GM19328 (cell line): ENCODE data around the gene RAB8A.

Source experiments
- ATAC-seq: cut with Tn5 transposase; IDR thresholded peaks from one replicate; pipeline ENCODE4 v1.9.1; 2021; ENCODE audit warnings: mild to moderate bottlenecking, moderate library complexity; ENCODE audit not compliant: unreplicated experiment

The RAB8A gene

GRCh38 chr19:16111160-16111908, at the start of gene RAB8A:
RAB8A (plus strand) TSS chr19:16111889; CDS start chr19:16111902, 13 bp downstream.
- ATAC-seq: peak; percentile 86

DNA sequence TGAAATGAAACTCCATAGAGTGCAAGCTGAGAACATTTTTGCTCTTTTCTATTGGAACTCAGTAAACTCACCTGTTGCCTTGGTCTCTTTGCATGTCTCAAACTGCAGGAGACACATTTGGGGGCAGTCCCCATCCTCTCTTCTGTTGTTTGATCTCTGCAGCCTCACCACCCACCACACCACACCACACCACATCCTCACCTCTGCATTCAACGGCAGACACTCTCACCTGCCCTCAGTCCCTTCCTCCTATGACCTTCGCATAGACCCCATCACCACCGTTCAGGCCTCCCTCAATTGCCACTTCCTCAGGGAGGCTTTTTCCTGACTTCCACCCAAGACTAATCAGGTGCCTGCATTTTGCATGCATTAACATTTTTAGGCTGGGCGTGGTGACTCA, 49.7 kb upstream of the RAB8A start:
- ATAC-seq: no peak

- ATAC-seq: no peak
Measured at GRCh38 chr19:16062789-16063188, 48.9 kb upstream of the RAB8A start.

DNA sequence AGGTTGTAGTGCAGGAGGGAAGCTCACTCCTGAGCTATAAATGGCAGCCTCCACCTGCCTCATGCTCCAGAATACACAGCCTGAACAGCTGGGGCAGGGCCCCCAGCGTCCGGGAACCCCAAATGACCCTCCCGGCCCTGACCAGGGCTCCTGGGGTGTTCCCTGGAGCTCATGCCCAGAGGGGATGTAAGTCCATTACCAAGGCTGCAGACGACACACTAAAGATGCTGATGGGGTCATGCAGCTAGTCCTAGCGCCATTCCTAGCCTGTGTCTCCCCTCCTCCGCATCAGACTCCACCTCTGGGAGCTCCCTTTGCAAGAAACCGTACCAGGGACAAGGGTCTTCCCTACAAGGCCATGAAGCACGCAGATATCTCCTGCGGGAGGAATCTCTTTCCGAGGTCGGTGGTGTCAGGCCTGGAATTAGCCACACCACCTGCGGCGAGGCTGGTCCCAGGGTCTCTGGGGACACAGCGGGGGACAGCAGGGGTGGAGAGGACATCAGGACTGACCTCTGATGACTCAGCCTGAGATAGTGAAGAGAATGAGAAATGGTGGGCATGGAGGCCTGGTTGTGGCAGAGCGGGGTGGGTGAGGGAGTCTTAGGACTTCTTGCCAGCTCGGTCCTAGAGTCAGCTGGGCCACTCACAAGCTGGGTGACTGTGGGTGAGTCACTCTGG, 47.3 kb upstream of the RAB8A start:
- ATAC-seq: no peak

DNA sequence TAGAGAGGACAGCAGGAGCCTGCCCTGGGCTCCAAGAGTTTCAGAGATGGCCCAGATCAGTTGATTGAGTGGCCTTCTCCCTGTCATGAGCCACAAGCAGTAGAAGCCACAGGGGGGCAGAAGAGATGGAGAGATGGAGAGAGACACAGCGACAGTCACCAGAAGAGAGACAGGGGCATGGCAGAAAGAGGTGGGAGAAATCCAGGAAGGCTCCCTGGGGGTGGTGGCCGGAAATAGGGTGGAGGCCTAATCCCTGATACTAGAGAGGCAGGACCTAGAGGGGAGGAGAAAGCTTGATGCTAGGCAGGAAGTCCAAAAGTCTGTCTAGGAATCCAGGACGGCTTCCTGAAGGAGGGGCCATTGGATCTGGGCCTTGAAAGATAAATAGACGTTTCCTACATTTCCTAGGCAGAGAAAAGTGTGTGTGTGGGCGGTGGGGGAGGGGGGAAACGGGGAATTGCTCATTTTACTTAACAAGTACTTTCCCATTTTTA, 45.0 kb upstream of the RAB8A start:
- ATAC-seq: no peak

GRCh38 chr19:16067205-16067938, 44.3 kb upstream of the RAB8A start:
- no peak for ATAC-seq

- no peak for ATAC-seq
Measured at GRCh38 chr19:16068696-16069259, 42.9 kb upstream of the RAB8A start.

DNA sequence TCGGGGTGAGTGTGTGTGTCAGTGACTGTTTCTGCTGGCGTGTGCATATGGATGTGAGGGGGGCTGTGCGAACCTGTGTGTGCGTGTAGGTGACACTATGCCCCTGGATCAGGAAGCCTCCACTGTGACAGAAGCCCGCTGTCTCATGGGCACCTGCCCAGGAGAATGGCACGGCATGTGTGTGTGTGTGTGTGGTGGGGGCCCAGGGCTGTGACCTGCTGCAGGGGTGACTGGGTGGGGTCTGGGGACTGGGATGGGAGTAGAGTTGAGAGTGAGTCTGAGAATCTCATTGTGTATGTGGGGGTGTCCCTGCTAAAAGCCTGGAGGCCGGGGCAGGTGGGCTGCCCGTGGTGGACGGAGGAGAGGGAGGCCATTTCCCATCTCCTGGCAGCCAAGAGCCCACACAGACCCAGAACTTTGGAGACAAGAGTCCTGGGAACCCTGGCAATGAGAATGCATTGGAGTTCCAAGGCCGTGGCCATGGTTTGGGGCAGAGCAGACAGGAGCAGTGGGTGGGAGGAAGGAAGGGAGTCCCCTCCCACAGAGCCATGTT, 41.8 kb upstream of the RAB8A start:
- no peak for ATAC-seq

DNA sequence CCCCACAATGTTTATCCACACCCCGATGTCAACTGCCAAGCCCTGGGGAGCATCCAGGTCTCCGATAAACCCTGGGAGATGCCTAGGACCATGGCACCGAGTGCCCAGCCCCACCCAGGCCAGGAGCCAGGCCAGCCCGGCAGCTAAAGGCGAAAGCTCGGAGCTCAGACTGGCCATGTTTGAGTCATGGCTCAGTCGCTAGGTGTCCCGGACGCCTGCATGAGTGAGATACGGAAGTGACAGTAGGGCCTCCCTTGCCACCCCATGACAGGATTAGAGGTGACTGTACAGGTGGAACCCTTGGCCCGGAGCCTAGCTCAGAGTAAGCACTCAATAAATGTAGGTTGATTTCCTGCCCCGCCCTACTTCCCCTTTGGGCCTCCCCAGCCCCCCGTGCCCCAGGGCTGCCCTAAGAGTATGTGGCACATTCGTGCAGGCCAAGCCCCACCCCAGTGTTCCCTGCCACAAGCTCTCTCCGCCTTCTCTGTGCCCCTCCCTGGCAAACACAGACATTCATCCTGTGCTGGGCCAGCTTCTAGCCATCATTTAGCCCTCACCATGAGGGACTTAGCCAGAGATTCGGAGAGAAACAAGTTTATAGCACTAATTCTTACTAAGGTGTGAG, 41.2 kb upstream of the RAB8A start:
- no peak for ATAC-seq

DNA sequence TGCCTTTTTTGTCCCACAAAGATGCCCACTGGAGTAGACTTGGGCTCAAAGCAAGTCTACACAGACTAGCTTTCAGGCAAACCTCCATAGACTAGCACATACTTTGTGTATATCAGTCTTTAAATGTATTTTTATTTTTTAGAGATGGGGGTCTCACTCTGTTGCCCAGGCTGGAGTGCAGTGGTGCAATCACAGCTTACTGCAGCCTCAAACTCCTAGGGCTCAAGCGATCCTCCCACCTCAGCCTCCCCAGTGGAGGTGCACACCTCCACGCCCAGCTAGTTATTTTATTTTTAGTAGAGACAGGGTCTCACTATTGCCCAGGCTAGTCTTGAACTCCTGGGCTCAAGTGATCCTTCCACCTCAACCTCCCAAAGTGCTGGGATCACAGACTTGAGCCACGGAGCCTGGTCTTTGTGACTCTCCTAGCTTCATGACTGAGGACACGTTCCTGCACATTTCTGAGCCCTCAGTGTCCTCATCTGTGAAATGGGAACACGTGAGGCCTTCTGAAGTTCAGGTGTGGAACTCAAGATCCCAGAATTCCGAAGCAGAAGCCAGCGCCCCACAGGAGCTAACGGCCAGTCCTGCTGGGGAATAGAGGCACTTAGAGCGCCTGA, 40.5 kb upstream of the RAB8A start:
- ATAC-seq: no peak

GRCh38 chr19:16073481-16073880, 38.2 kb upstream of the RAB8A start:
- ATAC-seq: no peak

DNA sequence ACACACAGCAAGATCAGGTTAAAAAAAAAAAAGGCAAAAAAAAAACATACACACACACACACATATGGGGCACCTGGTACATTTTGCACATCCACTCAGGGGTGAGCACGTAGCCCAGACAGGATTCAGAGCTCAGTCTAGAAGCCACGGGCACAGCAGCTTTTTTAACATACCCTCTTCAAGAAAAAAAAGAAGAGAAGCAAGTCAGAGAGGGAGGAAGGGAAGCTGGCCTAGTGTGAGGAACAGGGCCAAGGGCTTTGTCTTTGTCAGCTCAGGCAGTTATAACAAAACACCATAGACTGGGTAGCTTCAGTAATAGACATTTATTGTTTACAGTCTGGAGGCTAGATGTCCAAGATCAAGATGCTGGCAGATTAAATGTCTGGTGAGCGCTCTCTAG, 37.7 kb upstream of the RAB8A start:
- ATAC-seq: no peak

DNA sequence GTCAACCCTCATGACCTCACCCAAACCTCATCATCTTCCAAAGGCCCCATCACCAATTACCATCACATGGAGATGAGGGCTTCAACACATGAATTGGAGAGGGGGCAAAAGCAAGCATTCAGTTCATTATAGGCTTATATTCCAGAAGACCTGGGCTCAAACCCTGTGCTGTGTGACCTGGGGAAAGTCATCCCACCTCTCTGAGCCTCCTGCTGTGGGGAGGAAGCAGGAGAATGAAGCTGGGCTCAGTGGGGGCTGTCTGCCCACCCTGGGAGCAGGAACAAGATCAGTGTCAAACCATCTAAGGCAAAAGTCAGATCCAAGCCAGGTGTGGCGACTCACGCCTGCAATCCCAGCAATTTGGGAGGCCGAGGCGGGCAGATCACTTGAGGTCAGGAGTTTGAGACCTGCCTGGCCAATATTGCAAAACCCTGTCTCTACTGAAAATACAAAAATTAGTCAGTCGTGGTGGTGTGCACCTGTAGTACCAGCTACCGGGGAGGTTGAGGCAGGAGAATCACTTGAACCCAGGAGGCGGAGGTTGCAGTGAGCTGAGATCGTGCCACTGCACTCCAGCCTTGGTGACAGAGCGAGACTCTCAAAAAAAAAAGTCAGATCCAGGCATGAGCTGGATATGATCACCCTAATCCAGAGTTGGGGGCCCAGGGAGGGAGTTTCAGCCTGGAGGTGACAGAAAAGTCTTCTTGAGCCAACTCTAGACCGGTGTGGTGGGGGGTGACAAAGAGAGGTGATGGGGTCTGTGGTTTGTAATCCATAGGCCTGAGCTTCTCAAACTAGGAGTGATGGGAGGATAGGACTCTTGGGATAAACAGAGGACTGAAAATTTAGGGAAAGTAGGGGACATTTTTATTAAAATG, 37.0 kb upstream of the RAB8A start:
- ATAC-seq: no peak

DNA sequence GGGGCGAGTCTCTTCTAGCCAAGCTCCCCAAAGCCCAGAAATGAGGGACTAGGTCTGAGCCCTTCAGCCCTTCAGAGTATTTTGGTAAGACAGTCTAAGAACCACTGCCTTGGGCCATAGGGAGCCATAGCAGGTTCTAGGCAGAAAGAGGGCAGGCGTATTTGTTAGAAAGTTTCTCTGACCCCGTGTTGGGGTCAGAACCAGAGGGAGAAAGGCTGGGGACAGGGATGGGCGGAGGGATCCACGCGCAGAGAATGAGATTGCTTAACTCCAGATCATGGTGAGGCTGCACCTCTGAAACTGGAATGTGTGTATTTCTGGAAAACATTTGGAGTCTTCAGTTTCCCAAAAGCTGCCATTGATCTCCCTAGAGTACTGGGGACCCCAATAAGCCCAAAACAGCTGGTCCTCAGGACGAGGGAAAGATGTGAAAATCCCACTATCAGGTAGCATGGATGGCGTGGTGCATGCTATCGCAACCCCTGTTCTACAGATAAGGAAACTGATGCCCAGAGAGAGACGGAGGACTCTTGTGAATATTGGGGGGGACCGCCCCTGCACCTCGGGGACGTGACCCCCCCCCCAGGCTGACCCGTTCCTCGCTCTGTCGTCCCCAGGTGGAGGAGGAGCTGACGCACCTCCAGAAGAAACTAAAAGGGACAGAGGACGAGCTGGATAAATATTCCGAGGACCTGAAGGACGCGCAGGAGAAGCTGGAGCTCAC, 36.1 kb upstream of the RAB8A start:
- ATAC-seq: no peak

DNA sequence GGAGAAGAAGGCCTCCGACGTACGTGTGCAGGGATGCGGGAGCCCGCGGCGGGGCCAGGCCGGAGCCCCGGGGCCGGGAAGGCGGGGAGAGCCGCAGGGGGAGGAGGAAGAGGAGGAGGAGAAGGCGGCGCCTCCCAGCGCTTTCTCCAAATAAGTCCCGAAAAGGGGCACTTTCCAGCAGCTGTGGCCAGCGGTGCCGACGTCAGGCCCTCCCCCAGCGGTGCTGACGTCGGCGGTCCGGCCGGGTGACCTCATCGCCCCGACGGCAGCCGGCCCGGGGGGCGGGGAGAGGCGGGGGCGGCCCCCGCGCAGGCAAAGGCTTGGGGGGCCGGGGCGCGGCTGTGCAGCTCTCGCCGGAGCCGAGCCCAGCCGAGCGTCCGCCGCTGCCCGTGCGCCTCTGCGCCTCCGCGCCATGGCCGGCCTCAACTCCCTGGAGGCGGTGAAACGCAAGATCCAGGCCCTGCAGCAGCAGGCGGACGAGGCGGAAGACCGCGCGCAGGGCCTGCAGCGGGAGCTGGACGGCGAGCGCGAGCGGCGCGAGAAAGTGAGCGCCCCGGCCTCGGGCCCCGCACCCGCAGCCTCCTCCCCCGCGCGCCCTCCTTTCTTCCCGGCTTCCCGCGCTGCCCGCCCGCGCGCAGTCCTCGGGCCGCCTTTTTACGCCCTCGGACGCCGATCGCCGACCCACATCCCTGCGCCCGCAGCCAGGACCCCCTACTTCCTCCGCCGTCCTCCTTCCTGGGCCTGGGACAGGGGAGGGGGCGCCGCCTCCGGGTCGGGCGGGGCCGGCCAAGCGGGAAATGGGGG, 35.3 kb upstream of the RAB8A start, which contains the start of gene TPM4:
Gene TPM4, plus strand, starts transcription at position 342 of the 804 bp plus-strand sequence. Its CDS starts 71 bp downstream, at position 413.
- ATAC-seq: peak; percentile 67

GRCh38 chr19:16076958-16077611, 34.6 kb upstream of the RAB8A start:
- no peak for ATAC-seq
